NCI-H2081 treated with DMSO at 0.1 percent for 48 hours (cell line): Measurements from ENCODE around the gene TRAM2.
"Not testable (repeated sequence)": the region's sequence is repeated elsewhere in the genome, so short reads cannot be mapped to it uniquely, and the experiment has no call there.

Experiments
- DNase-seq: peaks from one replicate; lab custom pipeline; 2025; lab: John Stamatoyannopoulos, UW

The TRAM2 gene

DNA sequence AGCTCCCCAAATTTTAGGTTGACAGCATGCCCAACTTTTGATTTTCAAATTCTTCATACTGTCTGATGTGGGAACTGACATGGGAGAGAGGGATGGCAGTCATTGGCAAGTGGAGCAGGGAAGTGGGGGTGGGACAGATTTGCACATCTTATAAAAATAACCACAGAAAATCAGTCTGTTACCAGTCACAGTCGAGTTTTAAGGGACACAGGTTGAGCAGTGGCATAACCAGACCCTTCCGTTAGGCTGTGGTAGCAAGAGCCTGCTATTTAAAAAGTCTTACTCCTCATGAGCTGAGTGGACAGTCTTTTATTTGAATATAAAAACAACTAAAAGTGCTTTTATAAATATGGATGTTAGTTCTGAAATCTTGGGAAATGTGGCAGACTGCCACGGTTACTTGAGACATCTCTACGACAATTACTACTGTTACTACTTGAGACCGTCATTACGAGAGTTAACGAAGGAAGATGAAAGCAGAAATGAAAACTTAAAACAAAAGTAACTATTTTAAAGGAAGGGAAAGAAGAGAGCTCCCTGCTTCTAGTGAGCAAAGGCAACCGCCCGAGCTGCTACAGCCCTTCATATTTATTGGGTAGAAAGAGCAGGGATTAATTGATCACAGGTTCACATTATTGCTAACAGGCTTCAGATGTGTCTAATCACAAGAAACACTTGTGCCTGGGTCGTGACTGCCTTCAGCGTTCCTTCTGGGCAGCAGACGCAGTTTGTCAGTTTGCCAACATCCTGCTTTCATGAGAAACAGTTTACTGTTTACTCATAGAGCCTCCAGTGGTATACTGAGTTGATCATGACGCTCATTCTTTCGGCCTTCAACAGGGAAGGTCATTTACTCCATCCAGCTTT lies 85.4 kb downstream of the TRAM2 start:
- no peak for DNase-seq

DNA sequence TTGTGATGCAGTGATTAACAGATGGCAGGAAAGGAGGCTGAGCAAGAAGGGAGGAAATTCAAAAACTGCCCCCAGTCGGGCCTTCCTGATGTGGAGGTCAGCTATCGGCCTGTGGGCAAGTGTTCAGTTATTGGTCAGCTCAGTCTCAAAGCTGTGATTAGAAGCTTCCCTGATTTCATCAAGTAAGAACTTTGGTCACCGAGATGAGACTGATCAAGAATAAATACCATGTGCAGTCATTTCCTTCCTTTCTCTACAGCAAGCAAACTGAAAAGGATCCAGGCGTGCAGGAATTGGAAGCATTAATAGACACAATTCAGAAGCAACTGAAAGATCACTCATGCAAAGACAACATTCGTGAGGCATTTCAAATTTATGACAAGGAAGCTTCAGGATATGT lies 87.0 kb downstream of the TRAM2 start:
- DNase-seq, result no peak

DNA sequence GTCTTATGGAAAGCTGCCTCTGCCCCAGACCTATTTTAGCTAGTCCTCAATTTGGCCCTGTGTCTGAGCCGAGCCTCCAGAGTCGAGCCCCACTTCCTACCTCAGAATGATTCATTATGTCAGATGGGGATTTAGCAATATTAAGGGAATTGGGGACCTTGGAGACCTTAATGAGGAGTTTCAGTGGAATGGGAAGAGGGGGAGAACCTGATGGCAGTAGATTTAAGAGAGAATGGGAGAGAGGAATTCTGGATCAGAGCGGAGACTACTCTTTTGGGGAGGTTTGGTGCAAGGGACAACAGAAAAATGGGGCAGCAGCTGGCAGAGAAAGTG lies 93.2 kb downstream of the TRAM2 start:
- no peak for DNase-seq

DNA sequence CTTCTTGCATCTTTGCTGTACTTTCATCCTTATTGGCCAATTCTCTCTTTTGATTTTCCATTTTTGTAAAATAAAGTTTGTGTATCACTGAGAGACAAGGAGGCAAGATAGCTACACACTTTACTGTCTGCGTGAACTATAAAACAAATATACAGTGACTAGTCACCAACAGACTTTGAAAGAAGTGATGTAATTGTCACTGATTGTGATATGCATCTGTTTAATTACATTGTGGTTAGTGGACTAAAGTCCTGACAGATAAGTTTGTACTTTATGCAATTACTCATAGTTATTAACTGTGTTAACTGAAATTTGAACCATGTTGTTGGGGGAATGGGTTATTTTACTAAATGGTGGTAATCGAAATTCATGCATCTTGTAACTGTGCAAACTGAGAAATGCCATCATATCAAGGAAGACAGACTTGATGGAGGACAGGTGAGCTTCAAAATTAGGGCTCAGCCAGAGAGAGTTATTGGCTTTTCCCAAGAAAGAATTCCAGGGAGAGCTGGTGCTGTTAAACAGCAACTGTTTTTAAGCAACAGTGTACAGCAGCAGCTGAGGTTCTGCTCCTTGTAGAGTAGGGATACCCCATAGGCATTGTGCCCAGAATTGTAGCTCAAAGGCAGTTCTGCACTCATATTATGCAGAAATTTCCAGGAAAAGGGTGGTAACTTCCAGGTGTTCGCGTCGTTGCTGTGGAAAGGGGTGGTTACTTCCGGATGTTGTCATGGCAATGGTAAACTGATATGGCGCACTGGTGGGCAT lies 93.8 kb downstream of the TRAM2 start:
- no peak for DNase-seq

DNA sequence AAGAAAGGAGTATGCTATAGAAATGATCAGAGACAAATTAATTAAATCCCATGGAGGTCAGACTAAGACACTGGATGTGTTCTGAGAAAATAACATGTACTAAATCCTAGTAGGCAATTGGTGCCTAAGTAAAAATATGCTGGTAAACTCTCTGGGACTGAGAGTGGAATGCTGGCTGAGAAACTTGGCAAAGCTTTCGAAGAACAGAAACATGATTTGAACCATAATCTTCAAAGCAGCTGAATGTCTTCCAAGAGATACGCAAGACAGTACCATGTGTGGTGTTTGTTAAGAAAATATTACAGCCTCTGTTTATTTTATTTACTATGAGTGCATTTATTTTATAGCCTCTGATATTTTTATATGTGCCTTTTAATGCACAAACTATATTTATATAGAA lies 101.6 kb downstream of the TRAM2 start:
- no peak for DNase-seq

DNA sequence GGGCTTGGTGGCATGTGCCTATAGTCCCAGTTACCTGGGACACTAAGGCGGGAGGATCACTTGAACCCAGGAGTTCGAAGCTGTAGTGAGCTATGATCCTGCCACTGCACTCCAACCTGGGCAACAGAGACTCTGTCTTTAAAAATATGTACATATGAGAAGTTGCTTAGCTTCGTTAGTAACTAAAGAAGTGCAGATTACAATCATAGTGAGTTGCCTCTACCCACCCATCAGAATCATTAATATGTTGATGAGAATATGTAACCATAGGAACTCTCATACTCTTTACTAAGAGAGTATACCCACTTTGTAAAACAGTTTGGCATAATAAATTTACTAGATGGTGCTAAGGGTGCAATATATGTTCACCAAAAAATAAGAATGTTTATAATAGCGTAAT lies 102.7 kb downstream of the TRAM2 start:
- no peak for DNase-seq

DNA sequence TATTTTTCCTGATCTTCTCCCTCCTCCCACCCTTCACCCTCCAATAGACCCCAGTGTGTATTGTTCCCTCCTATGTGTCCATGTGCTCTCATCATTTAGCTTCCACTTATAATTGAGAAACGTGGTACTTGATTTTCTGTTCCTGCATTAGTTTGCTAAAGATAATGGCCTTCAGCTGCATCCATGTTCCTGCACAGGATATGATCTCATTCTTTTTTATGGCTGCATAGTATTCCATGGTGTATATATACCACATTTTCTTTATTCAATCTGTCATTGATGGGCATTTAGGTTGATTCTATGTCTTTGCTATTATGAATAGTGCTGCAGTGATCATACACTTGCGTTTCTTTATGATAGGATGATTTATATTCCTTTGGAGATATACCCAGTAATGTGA lies 115.7 kb downstream of the TRAM2 start:
- DNase-seq, result not testable (repeated sequence)

DNA sequence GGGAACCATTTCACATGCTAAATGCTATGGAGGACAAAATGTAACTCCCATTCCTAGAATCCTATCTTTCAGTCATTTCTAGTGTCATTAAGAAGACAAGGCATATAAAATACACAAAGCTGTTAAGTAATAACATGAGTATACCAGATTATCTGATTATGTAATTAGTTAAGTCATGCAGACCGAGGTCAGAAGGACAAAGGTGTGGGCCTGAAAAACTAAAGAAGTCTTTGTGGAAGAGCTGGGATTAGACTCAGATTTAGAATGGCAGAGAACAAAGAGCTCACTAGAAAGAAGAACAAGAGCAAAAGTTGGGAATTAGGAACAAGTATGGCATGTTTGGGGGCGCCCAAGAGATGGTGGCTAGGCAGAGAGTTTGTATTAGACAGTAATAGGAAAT lies 119.8 kb downstream of the TRAM2 start:
- no peak for DNase-seq

DNA sequence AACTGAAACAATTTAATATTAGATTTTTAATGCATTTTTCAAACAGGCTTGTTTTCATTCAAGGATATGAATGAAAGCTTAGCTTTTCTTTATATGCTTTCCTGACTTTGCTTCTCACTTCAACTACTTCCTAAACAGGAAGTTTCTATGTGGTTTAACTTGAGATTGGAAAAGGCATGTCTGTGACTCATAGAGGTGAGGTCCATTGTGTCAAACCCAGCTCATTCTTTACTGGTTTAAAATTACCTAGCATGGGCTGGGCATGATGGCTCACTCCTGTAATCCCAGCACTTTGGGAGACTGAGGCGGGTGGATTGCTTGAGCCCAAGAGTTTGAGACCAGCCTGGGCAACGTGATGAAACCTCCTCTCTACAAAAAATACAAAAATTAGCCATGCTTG lies 122.3 kb downstream of the TRAM2 start:
- no peak for DNase-seq
